Stimulated activated CD4-positive, alpha-beta T cell treated with anti-CD3 and anti-CD28 coated beads, Interleukin-1b, Interleukin-23, amount 100 ng/mL, for 24 hours (primary cell): ENCODE data around the gene STX11.

Source experiments
- DNase-seq, 4 experiments: peaks; one replicate each; pipeline ENCODE4 v3.0.0-alpha.2; 2020; ENCODE audit warnings: low read depth in 4 of 4, low spot score in 1 of 4

The STX11 gene

DNA sequence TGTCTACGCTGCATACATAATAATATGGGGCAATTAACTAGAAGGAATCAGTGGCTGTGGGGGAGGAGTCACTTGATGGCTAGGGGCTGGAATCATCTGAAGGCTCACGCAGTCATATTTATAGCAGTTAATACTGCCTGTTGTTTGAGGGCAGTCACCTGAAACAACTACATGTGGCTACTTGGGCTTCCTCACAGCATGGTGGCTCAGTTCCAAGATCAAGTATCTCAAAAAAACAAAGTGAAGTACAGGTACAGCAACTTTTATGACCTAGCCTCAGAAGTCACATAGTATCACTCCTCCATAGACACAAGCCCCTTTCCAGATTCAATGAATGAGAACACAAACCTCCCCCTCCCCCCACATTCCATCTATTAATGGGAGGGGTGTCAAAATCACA is 63.7 kb downstream of the STX11 start:
- DNase-seq, result no peak

DNA sequence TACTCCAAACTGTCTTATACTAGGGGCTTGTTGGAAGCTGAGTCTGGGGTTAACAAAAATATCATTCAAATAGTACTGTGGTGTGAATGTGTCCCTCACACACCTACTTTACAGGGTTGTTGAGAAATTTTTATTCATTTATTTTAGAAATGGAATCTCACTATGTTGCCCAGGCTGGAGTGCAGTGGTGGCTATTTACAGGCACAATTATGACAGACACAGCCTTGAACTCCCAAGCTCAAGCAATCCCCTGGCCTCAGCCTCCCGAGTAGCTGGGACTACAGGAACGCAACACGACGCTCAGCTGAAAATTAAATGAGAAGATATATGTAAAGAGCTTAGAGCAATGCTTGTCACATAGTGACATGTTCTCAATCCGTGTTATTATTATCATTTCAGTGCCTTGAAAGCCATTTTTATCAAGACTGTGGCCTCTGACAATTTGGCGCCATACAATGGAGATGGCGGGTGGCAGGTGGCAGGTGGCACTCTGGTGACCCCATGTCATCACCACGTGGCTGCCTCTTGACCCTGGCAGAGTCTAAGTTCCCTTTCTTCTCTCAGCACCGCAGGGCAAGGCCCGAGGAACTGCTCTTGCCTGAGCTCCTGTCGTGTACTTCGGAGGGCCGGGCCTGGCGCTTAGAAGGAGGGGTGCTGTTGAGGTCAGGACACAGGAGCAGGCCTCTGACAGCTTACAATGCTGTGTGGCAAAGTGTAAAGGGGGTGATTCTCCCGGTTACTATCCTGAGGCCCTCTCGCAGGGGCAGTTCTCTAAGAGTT is 64.5 kb downstream of the STX11 start:
- DNase-seq, result no peak

DNA sequence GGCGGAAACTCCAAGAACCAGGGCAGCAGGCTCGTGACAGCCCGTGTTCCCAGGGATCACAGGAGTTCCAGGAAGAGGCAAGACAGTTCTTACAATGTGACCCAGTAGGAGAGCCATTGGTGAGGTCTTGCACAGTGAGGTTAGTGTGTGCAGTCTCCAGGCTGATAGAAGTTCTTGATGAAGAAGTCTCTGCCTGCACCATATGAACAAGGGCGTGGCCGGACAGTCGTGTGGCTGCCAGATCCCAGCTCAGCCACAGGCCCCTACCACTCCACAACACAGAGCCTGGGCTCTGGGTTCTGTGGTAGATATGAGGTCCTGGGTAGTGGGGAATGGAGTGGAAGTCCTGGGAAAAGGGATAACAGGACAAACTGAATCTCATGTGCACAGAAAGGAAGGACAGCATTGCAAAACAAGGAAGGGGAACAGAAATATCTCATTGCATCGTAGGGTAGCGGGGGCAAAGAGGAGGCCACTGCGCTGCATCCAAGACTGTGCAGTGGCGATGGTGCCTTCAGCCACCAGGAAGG is 65.2 kb downstream of the STX11 start:
- no peak for DNase-seq

DNA sequence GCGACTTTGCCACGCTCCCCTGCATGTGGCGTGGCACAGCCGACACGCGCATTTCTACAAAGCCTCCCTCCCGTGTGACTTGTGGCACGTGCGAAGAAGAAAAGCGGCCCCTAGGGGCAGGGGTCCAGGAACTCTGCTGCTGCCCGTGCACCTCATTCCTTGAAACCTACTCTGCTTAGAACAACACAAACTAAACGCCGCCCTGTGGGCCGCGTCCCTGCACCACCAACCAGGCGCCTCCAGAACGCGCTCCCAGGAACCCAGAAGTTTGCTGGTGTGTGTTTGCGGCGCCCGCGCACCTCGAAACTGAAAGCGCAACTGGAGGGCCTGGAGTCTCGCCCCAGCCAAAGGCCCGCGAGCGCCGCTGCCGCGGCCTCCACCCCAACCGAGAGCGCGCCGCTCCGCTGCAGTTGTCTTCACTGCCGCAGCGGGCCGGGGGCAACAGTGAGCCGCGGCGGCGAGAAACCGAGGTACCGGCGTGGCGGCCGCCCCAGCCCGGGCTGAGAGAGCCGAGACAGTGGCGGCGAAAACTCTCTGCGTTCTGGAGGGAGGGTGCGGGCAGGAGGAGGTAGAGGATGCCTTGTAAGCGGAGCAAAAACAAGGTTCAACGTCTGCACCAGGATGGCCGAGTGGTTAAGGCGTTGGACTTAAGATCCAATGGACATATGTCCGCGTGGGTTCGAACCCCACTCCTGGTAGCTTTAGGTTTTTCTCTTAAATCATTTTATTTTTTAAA is 65.8 kb downstream of the STX11 start:
- peak; percentile 76 to 93 (median 81) for DNase-seq

DNA sequence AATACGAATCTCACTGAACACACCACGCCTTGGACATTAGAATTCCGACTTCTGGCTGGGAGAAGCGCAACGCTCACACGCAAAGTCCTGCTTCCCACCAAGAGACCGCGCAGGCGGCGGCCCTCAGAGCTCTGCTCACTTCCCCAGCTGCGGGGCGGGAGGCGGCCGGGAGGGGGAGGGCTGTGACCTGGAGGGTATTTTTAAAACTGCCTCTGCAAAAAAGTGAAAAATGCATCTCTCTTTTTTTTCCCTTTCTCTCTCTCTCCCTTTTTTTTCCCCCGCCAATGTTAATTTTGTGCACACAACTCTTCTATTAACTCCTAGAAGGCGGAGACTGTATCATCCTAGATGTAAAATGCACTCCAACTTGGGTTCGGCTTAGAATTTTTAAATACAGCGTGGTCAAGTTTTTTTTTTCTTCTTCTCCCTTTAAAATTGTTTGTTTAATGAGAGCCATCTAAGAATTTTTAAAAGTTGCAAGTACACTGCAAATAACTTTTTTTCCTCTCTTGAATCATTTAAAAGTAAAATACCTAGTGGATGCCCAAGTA is 66.4 kb downstream of the STX11 start:
- DNase-seq, result peak in 1 of 4 experiments; percentile 59

DNA sequence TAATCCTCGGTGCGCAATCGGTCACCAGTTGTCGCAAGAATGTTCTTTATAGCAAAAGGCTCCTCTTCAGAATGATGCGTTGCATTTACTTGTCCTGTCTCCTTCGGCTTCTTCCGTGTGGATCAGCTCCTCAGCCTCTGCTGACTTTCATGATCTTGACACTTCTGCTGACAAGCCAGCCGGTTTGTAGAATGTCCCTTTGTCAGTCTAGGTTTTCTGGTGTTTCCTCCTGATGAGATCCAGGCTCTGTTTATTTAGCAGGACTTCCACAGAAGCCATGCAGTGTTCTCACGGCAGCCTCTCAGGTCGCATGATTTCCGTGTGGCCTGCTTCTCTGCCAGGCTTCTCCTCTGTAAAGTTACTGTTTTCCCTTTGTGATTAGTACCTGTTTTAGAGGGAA is 66.9 kb downstream of the STX11 start:
- DNase-seq, result no peak

DNA sequence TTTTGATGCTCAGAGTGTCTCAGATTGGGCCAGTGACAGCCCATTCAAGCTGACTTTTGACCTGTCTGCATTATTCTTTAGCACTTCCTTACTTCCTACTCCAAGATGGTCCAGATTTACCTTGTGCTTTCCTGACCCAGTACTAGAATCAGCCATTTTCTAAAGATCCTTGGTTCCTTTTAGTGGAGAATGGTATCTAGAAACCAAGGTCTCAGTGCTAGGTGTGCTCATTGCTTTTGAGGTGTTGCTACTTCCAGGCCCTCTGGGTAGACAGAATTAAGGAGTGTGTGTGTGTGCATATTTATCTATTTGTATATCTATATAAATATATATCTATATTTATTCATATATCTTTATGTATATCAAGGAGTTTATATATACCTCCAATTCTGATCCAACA is 67.5 kb downstream of the STX11 start:
- no peak for DNase-seq

DNA sequence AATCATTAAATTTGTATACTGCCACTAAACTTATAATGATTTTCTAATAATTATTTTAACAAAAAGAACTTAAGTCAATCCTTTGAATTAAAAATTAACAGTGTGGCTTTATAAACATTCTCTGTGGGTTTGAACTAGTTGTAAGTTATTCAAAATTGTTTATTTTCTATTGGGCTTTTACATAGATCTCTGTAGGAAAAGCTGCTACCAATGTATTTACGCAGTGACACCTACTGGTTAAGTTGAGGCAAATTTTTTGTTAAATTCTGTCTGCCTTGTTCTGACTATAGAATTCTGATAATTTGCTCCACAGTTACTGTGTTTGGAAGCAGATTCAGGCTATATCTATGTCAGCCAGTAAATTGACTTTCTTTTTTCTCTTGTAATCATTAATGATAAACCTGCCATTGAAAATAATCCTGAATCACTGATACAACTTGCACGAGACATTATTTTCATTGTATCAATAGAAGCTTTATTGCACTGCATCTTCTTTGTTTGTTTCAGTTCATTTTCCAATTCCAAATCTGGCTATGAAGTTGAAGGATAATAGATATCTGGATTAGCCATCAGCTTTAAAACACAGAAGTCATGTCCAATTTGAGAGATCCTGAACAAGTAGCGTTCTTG is 68.9 kb downstream of the STX11 start:
- no peak for DNase-seq

DNA sequence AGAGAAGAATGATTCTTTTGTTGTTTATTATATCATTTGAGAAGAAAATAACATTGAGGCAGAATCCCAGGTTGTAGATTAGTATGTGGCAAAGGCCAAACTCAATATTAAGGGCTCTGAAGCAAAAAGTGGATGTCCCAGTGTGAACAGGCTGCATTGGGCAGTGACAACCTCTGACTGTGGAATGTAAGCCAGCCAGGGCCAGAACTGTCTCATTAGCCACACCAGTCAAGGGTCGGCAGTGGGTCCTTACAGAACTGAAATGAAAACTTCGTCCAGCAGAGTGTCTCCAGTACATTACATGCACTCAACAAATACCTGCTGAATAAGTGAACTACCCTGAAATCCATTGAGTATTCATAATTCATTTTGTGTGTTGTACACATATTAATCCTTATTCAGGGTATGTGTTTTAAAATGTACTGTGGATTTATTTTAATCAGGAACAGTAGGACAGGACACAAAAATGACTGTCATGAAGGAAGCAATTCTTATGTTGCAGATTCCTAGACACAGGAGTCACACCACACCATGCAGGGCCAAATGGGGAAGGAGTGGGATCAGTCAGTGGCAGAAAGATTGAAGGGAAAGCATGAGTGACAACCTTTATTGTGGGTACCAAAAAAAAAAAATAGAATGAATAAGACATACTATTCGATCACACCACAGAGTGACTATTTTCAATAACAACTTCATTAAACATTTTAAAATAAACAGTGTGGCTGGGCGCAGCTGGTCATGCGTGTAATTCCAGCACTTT is 69.9 kb downstream of the STX11 start:
- no peak for DNase-seq

DNA sequence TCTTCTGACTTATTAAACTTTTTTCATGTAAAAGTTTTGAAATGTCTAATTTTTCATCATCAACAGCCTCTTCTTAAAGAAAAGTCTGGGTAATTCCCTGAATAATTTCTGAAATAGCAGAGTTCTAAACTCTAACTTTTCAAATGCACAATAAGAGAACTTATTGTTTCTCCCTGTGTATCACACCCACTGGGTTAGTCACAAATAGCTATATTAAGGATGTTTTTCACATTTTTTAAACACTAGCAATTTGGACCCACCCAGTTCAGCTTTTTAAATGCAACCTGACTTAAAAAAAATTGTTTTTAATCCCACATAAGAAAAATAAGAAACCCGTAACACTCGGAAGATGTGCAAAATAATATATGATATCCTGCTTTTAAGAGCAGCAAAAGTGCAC is 73.4 kb downstream of the STX11 start:
- DNase-seq, result no peak

DNA sequence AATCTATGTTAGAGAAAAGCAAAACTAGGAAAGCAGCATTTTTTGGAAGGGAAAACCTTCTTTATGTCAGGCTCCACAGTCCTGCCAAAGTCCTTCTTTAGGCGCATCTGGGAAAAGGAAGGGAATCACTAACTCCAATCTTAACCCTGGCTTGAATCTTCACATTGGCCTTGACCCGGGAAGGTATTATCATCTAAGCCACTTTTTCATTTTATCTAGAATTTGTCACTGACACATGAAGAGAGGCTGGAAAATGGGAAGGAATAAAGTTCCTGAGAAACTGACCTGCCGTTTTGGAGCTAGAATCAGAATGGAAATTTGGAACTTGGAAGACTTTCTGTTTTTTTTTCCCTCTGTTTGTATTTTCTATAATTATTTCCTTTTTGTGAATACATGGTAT is 81.4 kb downstream of the STX11 start:
- DNase-seq, result no peak

DNA sequence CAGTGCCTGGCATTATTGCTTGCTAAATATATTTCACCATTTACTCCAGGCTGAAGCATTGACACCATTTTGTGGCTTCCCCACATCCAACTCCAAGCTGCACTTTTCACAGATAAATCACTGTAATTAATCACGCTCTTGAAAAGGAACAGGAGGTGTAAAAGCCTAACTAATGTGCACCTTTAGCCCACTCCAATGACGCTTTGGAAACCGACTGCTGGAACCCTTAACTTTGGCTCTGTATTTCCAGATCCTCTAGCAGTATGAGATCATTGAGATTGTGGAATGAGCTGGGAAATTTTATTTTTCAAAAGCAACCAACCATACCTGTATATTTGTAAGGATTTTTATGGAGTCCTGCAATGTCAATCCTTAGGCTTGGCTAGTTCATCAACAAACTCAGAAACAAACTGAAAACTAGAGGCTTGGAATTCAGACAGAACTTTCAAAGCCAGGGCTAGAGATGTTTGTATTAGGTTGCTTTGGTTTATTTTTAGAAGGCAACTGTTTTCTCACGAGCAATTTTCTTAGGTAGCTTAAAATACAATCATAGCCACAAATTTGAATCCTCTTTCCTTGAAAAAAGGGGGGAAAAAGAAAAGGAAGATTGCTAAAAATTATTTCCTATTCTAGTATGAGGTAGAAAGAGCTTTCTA is 82.0 kb downstream of the STX11 start:
- no peak for DNase-seq

DNA sequence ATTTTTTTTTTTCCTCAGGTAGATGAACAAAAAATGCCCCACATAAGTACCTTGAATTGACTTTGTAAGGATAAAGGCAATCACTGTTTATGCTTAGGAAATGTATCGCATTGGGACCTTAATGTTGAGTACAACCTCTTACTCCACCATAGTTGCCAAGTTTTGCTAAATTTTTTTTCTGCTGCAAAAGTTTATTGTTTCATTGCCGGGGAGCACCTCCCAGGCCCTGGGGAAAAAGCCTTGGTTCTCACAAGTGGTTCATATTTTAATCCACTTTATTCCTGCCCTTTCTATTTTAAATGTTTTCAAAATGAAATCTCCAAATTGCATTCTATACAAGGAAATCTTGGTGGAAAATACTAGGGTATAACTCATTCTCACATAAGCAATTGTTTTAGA is 82.5 kb downstream of the STX11 start:
- DNase-seq, result no peak

DNA sequence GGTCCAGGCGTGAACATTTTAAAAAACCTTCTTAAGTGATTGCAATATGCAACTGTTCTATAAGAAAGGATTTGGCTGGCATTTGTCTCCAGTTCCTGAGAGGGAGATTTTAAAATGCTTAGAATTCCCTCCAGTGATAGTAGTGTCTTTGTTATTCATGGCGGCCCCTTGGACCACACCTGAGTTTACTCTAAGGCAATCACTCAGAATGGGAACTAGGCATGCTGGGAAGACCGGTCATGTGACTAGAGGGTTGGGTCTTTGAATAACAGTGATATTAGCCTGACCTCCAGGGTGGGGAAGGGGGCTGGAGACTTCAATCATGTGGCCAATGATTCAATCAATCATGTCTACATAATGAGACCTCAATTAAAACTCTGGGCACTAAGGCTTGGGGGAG is 84.1 kb downstream of the STX11 start:
- no peak for DNase-seq

DNA sequence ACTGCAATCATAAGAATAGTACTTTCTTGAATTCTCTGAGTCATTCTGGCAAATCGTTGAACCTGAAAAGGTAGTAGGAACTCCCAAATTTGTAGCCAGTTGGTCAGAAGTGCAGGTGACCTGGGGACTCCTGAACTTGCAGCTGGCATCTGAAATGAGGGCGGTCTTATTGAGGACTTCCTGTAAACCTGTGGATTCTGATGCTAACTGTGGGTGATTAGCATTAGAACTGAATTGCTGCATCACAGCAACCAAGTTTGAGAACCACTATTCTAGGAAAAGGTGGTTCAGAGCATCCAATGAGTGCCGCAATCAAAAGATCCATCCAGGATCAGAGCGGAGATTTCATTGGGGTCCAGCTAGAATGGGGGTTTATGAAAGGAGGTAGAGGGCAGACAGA is 84.6 kb downstream of the STX11 start:
- DNase-seq, result no peak
